ENCODE data around the gene FGB.
A peak's percentile ranks its signal among the peaks of the same experiment; 100 is the strongest.
"Not testable (repeated sequence)": the region's sequence is repeated elsewhere in the genome, so short reads cannot be mapped to it uniquely, and the experiment has no call there.

FGB gene

GRCh38 chr4:154586296-154587033 is 23.7 kb downstream of the FGB start:
- TF ChIP-seq CTCF (IDR thresholded peaks at IDR 0.05; ENCODE audit: low read depth, low read length) = no peak

GRCh38 chr4:154588198-154588597 is 25.4 kb downstream of the FGB start:
- TF ChIP-seq CTCF (IDR thresholded peaks at IDR 0.05; ENCODE audit: low read depth, low read length) = no peak
- no peak overlapping the region for H3K4me3 ChIP-seq (ENCODE audit: low read depth, low read length)

More at GRCh38 chr4:154586296-154587033, 23.7 kb downstream of the FGB start:
- peak overlapping the region; percentile 13; the same call in 1 of the 2 replicates for H3K4me3 ChIP-seq (ENCODE audit: low read depth, low read length)

GRCh38 chr4:154589296-154590197 is 26.7 kb downstream of the FGB start:
- H3K4me3 ChIP-seq (ENCODE audit: low read depth, low read length) = no peak overlapping the region
- no peak for TF ChIP-seq CTCF (IDR thresholded peaks at IDR 0.05; ENCODE audit: low read depth, low read length)

GRCh38 chr4:154590329-154591006 is 27.7 kb downstream of the FGB start, which contains the start of gene FGA:
TSS of gene FGA (minus strand) at chr4:154590742. CDS start at chr4:154590687, 55 bp downstream.
- no peak for TF ChIP-seq CTCF (IDR thresholded peaks at IDR 0.05; ENCODE audit: low read depth, low read length)
- no peak within 1 kb of the TSS for H3K4me3 ChIP-seq (ENCODE audit: low read depth, low read length)

- TF ChIP-seq CTCF (IDR thresholded peaks at IDR 0.05; ENCODE audit: low read depth, low read length) = no peak
- no peak overlapping the region for H3K4me3 ChIP-seq (ENCODE audit: low read depth, low read length)
These were observed 29.1 kb downstream of the FGB start for GRCh38 chr4:154591890-154592289.

- no peak for TF ChIP-seq CTCF (IDR thresholded peaks at IDR 0.05; ENCODE audit: low read depth, low read length)
- no peak overlapping the region for H3K4me3 ChIP-seq (ENCODE audit: low read depth, low read length)
These were observed 31.1 kb downstream of the FGB start for GRCh38 chr4:154593868-154594267.

- H3K4me3 ChIP-seq (ENCODE audit: low read depth, low read length) = not testable (repeated sequence)
These were observed 31.5 kb downstream of the FGB start for GRCh38 chr4:154594343-154594742.

Measured in WI38 (cell line).